ENCODE results near the gene SCGB1C1. TPM values are rescaled to one million over a fixed set of nuclear protein-coding genes. Genes with fewer than 3 reads are reported as not detected.

Gene SCGB1C1
- total and polyA plus RNA-seq, 2 of the 8 experiments (the other 6 are each of a cell fraction or from before 2014, with no cell fraction given): not detected

GRCh38 chr11:205221-206001 is 12.5 kb downstream of the SCGB1C1 start (continued):
- no peak for TF ChIP-seq RNF2 (IDR thresholded peaks at IDR 0.05; ENCODE audit: borderline replicate concordance, low read depth, low read length, missing control alignments, poor library complexity, severe bottlenecking)
- no peak for TF ChIP-seq CHD2 (IDR thresholded peaks at IDR 0.05; ENCODE audit: low read length)
- no peak for TF ChIP-seq YY1 (IDR thresholded peaks at IDR 0.05; ENCODE audit: low read depth, low read length)
- no peak for TF ChIP-seq SP2 (IDR thresholded peaks at IDR 0.05; ENCODE audit: low read length)
- no peak for TF ChIP-seq JUND (IDR thresholded peaks at IDR 0.05; ENCODE audit: low read length)
- TF ChIP-seq RFX5 (IDR thresholded peaks at IDR 0.05; ENCODE audit: borderline replicate concordance, low read depth, low read length): no peak
- no peak for TF ChIP-seq EGR1 (IDR thresholded peaks at IDR 0.05; ENCODE audit: borderline replicate concordance, low read depth, low read length)
- TF ChIP-seq MAFK (IDR thresholded peaks at IDR 0.05; ENCODE audit: low read depth, low read length): no peak
- TF ChIP-seq NANOG (IDR thresholded peaks at IDR 0.05; ENCODE audit: insufficient read depth, low read depth, low read length, poor library complexity, severe bottlenecking): no peak

All from H1 (cell line).